Aorta (tissue), 5 donors: ENCODE measurements around the gene OTUB2. TPM values are rescaled to one million over a fixed set of nuclear protein-coding genes. Genes with fewer than 3 reads are reported as not detected.

Experiments used
- ATAC-seq: fragments of 200-7000 bp; cut with Tn5 transposase; one replicate; pipeline ENCODE4 v1.9.1; 2022; ENCODE audit warnings: moderate library complexity; ENCODE audit not compliant: low FRiP score
- DNase-seq, 2 donors: peaks; one replicate each; pipeline ENCODE4 v3.0.0-alpha.2; 2020
- H3K27ac ChIP-seq, 2 donors: one replicate each; pipeline ENCODE4 v1.5.1; 2013; ENCODE audit warnings: low read length in 2 of 2, mild to moderate bottlenecking in 2 of 2, moderate library complexity in 2 of 2, control low read depth in 1 of 2, inconsistent platforms in 1 of 2, low read depth in 1 of 2
- H3K27me3 ChIP-seq, 2 donors: one replicate each; pipeline ENCODE4 v1.6.1; 2013; ENCODE audit warnings: control low read depth in 1 of 2, low read length in 1 of 2, mild to moderate bottlenecking in 1 of 2, moderate library complexity in 1 of 2; ENCODE audit not compliant: insufficient read depth in 2 of 2, control insufficient read depth in 1 of 2
- H3K36me3 ChIP-seq, 2 donors: one replicate each; pipeline ENCODE4 v1.6.1; 2013; ENCODE audit warnings: control low read depth in 1 of 2, low read length in 1 of 2, mild to moderate bottlenecking in 1 of 2; ENCODE audit not compliant: insufficient read depth in 2 of 2, control insufficient read depth in 1 of 2
- H3K4me1 ChIP-seq, 2 donors: one replicate each; pipeline ENCODE4 v1.6.1; 2013; ENCODE audit warnings: low read length in 2 of 2, control low read depth in 1 of 2, mild to moderate bottlenecking in 1 of 2, moderate library complexity in 1 of 2; ENCODE audit not compliant: insufficient read depth in 2 of 2, control insufficient read depth in 1 of 2
- H3K4me3 ChIP-seq, 2 donors: one replicate each; pipeline ENCODE4 v1.5.1; 2013; ENCODE audit warnings: low read length in 2 of 2, control low read depth in 1 of 2, mild to moderate bottlenecking in 1 of 2
- H3K9me3 ChIP-seq: one replicate; pipeline ENCODE4 v1.6.1; 2013; ENCODE audit warnings: mild to moderate bottlenecking, low read length; ENCODE audit not compliant: control insufficient read depth
- WGBS, 2 donors: extraction: QIAGEN DNeasy Blood & Tissue Kit; methylation state at CpG; one replicate each; pipeline ENCODE4 v1.1.7; 2013; 5-methylcytosine and 5-hydroxymethylcytosine counted together
- intact Hi-C, 2 donors: fragments of 100-400 bp; cut with DNase I; formaldehyde crosslinking; loops; one replicate each; pipeline versions ENCODE4 v1.14.2 to v1.15.0; 2022
- polyA plus RNA-seq, 2 donors: library from polyadenylated mRNA; stranded (reverse); fragments of 200-250 nt; gene quantifications; one replicate each; pipeline ENCODE4 v1.2.3, GENCODE V29; 2013
- total RNA-seq, 2 donors: library from RNA; stranded (reverse); fragmentation: NEBNext Ultra II Directional; extraction: Animal tissue kit (Norgen Biotek cat#: 25700); gene quantifications; one replicate each; pipeline ENCODE4 v1.2.1, GENCODE V29; 2021
- donor health status: healthy with polysubstance abuse.
- donor health status: Bipolar disorder and iron deficiency.
- donor health status: DM: no; HTN: no; CAD: no.
- donor health status: DM: no; HTN: no; CAD: no.
- donor health status: DM: yes; HTN: yes; CAD: no.

Gene OTUB2
- total and polyA plus RNA-seq, 4 donors = 0.42 to 0.60 TPM; not detected in 2

- H3K27me3 ChIP-seq = no peaks in the 10 kb centered on the region
- DNase-seq (peak in 1 of 2 donors; percentile 44), ATAC-seq (no peak)
- whole genome bisulfite sequencing, 2 donors = 92% methylated on average over 14 of the region's 14 CpGs
- H3K4me1 ChIP-seq = no peaks in the 10 kb centered on the region
- H3K27ac ChIP-seq = no peak overlapping the region
- no peak overlapping the region for H3K4me3 ChIP-seq
- intact Hi-C loops = no loop called here
- no peaks in the 10 kb centered on the region for H3K36me3 ChIP-seq
- no peaks in the 10 kb centered on the region for H3K9me3 ChIP-seq
Observed at GRCh38 chr14:94030571-94030970, 4.4 kb downstream of the OTUB2 start.

DNA sequence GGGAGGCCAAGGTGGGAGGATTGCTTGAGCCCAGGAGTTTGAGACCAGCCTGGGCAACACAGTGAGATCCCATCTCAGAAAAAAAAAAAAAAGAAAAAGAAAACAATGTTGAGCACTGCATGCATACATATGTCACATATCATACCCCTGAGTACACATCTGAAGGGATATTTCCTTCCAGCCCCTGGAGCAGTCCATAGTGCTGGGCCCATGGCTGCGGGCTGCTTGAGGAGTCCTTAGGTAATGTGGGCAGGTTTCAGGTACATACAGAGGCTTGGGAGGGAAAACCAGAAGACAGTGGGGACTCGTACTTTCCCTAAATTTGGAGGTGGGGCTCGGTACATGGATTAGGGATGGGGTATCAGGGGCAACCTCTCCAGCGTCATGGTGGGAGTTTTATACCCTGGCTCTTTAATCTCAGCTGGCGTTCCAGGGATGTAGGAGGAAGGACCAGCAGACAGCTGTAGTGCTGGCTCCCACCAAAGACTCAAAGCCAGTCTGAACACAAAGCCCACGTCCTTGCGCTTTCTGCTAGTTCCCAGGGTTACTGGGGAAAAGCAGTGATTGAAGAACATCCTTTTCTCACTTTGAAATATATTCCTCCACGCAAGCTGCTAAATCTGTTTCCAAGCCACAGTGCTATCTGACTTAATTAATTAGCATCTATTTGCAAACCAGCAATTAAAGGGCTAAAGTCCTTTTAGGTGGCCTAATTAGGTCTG is 5.2 kb downstream of the OTUB2 start:
- no peak overlapping the region for H3K27ac ChIP-seq
- H3K9me3 ChIP-seq = no peaks in the 10 kb centered on the region
- intact Hi-C loops = no loop called here
- no peak overlapping the region for H3K4me3 ChIP-seq
- WGBS, 2 donors = 91 to 94% methylated on average over 8 of the region's 8 CpGs
- ATAC-seq (no peak), DNase-seq (peak in 1 of 2 donors; percentile 17)
- no peaks in the 10 kb centered on the region for H3K36me3 ChIP-seq
- H3K27me3 ChIP-seq = no peaks in the 10 kb centered on the region
- H3K4me1 ChIP-seq = no peaks in the 10 kb centered on the region

GRCh38 chr14:94031883-94032279 is 5.7 kb downstream of the OTUB2 start:
- no peak overlapping the region for H3K4me3 ChIP-seq
- H3K4me1 ChIP-seq = no peaks in the 10 kb centered on the region
- DNase-seq = peak; percentile 14 to 55
- no peaks in the 10 kb centered on the region for H3K27me3 ChIP-seq
- H3K36me3 ChIP-seq = no peaks in the 10 kb centered on the region
- WGBS, 2 donors = 81 to 82% methylated on average over 7 of the region's 7 CpGs
- no peak overlapping the region for H3K27ac ChIP-seq
- no peaks in the 10 kb centered on the region for H3K9me3 ChIP-seq
- intact Hi-C loops = no loop called here
- ATAC-seq = no peak

- Histone ChIP-seq H3K27me3 (no peaks in the 10 kb centered on the region), H3K9me3 (no peaks in the 10 kb centered on the region), H3K27ac (no peak overlapping the region), H3K36me3 (no peaks in the 10 kb centered on the region), H3K4me3 (no peak overlapping the region), H3K4me1 (no peaks in the 10 kb centered on the region)
- no peak for ATAC-seq
- peak in 1 of 2 donors; percentile 10 for DNase-seq
- intact Hi-C loops = no loop called here
- WGBS, 2 donors = 98% methylated on average over 3 of the region's 3 CpGs
Observed at GRCh38 chr14:94034886-94035285, 8.7 kb downstream of the OTUB2 start.

- H3K9me3 ChIP-seq = no peaks in the 10 kb centered on the region
- 37 to 41% methylated on average over 12 of the region's 12 CpGs for WGBS, 2 donors
- H3K4me3 ChIP-seq = no peak overlapping the region
- no peak overlapping the region for H3K27ac ChIP-seq
- peak; percentile 72 for ATAC-seq
- DNase-seq = peak; percentile 75 to 88
- no peaks in the 10 kb centered on the region for H3K4me1 ChIP-seq
- H3K36me3 ChIP-seq = no peaks in the 10 kb centered on the region
- intact Hi-C loops = loop anchor here (1.0 to 2.0 kb wide), 3 partner anchors 100 to 144 kb away; no protein-coding TSS in a partner anchor
- no peaks in the 10 kb centered on the region for H3K27me3 ChIP-seq
Observed at GRCh38 chr14:94036313-94037167, 10.4 kb downstream of the OTUB2 start.

DNA sequence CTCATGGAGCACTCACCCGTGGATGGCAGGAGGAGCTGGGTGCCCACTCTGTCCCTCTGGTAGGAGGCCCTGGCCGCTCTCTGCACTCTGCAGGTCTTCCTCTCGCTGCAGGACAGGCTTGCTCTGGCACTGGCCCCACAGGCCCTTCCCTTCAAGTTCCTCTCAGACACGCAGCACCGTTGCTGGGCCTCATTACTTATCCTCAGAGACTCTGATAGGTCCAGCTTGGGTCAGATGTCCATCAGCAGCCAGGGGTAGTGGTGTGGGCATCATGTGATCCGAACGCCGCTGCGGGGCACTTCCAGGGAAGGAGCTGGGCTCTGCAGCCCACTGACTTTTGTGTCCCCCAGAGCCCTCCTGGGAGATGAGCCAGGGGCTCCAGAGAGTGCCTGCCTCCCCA is 11.8 kb downstream of the OTUB2 start:
- Histone ChIP-seq H3K27me3 (no peaks in the 10 kb centered on the region), H3K27ac (no peak overlapping the region), H3K4me1 (no peaks in the 10 kb centered on the region), H3K9me3 (no peaks in the 10 kb centered on the region), H3K4me3 (no peak overlapping the region), H3K36me3 (no peaks in the 10 kb centered on the region)
- intact Hi-C loops = loop anchor here (2.0 kb wide), 2 partner anchors 99 to 143 kb away; no protein-coding TSS in a partner anchor
- WGBS, 2 donors = 85 to 89% methylated on average over 9 of the region's 9 CpGs
- ATAC-seq = no peak
- peak in 1 of 2 donors; percentile 65 for DNase-seq

DNA sequence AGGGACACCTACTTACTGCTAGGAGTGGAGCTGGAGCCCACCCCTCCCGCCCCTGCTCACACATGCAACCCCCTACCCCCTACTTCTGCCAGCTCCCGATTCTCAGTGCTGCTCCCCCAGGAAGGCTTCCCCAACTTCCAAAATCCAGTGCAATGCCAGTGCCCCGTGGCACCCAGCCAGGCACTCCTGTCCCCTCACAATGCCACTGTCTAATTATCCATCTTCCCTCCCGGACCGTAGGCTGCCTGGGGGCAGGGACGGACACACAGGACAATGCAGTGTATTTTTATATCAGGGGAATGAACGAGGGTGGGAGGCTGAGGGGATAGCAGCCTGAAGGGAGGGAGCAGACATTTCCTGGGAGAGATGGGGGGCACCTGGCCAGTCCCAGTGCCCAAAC is 12.4 kb downstream of the OTUB2 start:
- Histone ChIP-seq H3K27ac (no peak overlapping the region), H3K9me3 (no peaks in the 10 kb centered on the region), H3K4me3 (no peak overlapping the region), H3K27me3 (no peaks in the 10 kb centered on the region), H3K4me1 (no peaks in the 10 kb centered on the region), H3K36me3 (no peaks in the 10 kb centered on the region)
- ATAC-seq (no peak), DNase-seq (peak; percentile 17 to 61)
- 89 to 94% methylated on average over 7 of the region's 7 CpGs for WGBS, 2 donors
- intact Hi-C loops = no loop called here

GRCh38 chr14:94038921-94039629 is 12.9 kb downstream of the OTUB2 start:
- intact Hi-C loops = no loop called here
- Histone ChIP-seq H3K27me3 (no peaks in the 10 kb centered on the region), H3K4me3 (no peak overlapping the region), H3K9me3 (no peaks in the 10 kb centered on the region), H3K27ac (no peak overlapping the region), H3K4me1 (no peaks in the 10 kb centered on the region), H3K36me3 (no peaks in the 10 kb centered on the region)
- ATAC-seq (no peak), DNase-seq (peak; percentile 24 to 54)
- WGBS, 2 donors = 87 to 93% methylated on average over 11 of the region's 11 CpGs
